GM19328 (cell line): ENCODE measurements around the gene XRCC5.
"Not testable (repeated sequence)": the region's sequence is repeated elsewhere in the genome, so short reads cannot be mapped to it uniquely, and the experiment has no call there.

Experiments
- ATAC-seq: cut with Tn5 transposase; IDR thresholded peaks from one replicate; pipeline ENCODE4 v1.9.1; 2021; ENCODE audit warnings: mild to moderate bottlenecking, moderate library complexity; ENCODE audit not compliant: unreplicated experiment

The XRCC5 gene

GRCh38 chr2:216114714-216115531 lies 5.8 kb downstream of the XRCC5 start:
- ATAC-seq = peak; percentile 34

GRCh38 chr2:216116418-216116817 lies 7.3 kb downstream of the XRCC5 start:
- ATAC-seq = no peak

GRCh38 chr2:216117561-216118340 lies 8.6 kb downstream of the XRCC5 start:
- no peak for ATAC-seq

GRCh38 chr2:216118474-216118873 lies 9.3 kb downstream of the XRCC5 start:
- no peak for ATAC-seq

GRCh38 chr2:216119146-216119545 lies 10.0 kb downstream of the XRCC5 start:
- no peak for ATAC-seq

- no peak for ATAC-seq
Observed at GRCh38 chr2:216119986-216120385, 10.8 kb downstream of the XRCC5 start.

- no peak for ATAC-seq
Observed at GRCh38 chr2:216121255-216121654, 12.1 kb downstream of the XRCC5 start.

- ATAC-seq = no peak
Observed at GRCh38 chr2:216126943-216127342, 17.8 kb downstream of the XRCC5 start.

GRCh38 chr2:216130346-216130971 lies 21.3 kb downstream of the XRCC5 start:
- ATAC-seq = no peak

GRCh38 chr2:216131175-216131926 lies 22.2 kb downstream of the XRCC5 start:
- ATAC-seq = no peak

GRCh38 chr2:216132585-216132984 lies 23.4 kb downstream of the XRCC5 start:
- ATAC-seq = no peak

GRCh38 chr2:216133397-216133796 lies 24.2 kb downstream of the XRCC5 start:
- ATAC-seq = no peak

GRCh38 chr2:216134958-216135541 lies 25.9 kb downstream of the XRCC5 start:
- ATAC-seq = no peak

GRCh38 chr2:216139884-216140283 lies 30.7 kb downstream of the XRCC5 start:
- no peak for ATAC-seq

GRCh38 chr2:216141516-216141915 lies 32.4 kb downstream of the XRCC5 start:
- not testable (repeated sequence) for ATAC-seq

GRCh38 chr2:216142540-216142939 lies 33.4 kb downstream of the XRCC5 start:
- ATAC-seq = peak; percentile 92

GRCh38 chr2:216144372-216144771 lies 35.2 kb downstream of the XRCC5 start:
- ATAC-seq = no peak

- ATAC-seq = no peak
Observed at GRCh38 chr2:216144857-216145256, 35.7 kb downstream of the XRCC5 start.

GRCh38 chr2:216146573-216146972 lies 37.4 kb downstream of the XRCC5 start:
- no peak for ATAC-seq
